Upper lobe of left lung (tissue), 4 donors: ENCODE results near the gene RFTN1.

Experiments
- CTCF ChIP-seq, 6 experiments: fragments of 450-650 bp in 4 of 6; fragments of 200-600 bp in 2 of 6; sonication (generic) in 2 of 6; IDR thresholded peaks; one replicate each; pipeline ENCODE4 v1.5.1; 2016 to 2019; ENCODE audit warnings: antibody characterized with exemption in 6 of 6
- POLR2A ChIP-seq, 4 donors: fragments of 450-650 bp; IDR thresholded peaks; one replicate each; pipeline ENCODE4 v1.5.1; 2016 to 2017; ENCODE audit warnings: antibody characterized with exemption in 4 of 4, mild to moderate bottlenecking in 2 of 4
- POLR2AphosphoS5 ChIP-seq, 2 donors: sonication (generic); formaldehyde crosslinking; IDR thresholded peaks; one replicate each; pipeline ENCODE4 v1.5.1; 2017; ENCODE audit warnings: antibody characterized with exemption in 2 of 2

- no peak for TF ChIP-seq CTCF (IDR thresholded peaks at IDR 0.05)
- TF ChIP-seq POLR2AphosphoS5 (IDR thresholded peaks at IDR 0.05): peak in 1 of 2 donors; percentile 23
- no peak for TF ChIP-seq POLR2A (IDR thresholded peaks at IDR 0.05)
These were observed 911 bp downstream of the RFTN1 start for GRCh38 chr3:16512435-16513140.
